ENCODE data around the gene OXT. TPM values are rescaled to one million over a fixed set of nuclear protein-coding genes. Genes with fewer than 3 reads are reported as not detected.
A peak's percentile ranks its signal among the peaks of the same experiment; 100 is the strongest.

The OXT gene
- total RNA-seq, 2 experiments from 2014 or later = 0.40 TPM; not detected in 1

GRCh38 chr20:3041854-3042409 lies 29.5 kb upstream of the OXT start:
- ChIA-PET POLR2A (no interaction called here), CTCF (interaction anchor here (0.6 to 1.7 kb wide), 3 partner anchors 12 to 353 kb away, joined by 3 to 8 read pairs (median 6); no protein-coding TSS in a partner anchor)
- H3K4me3 Mint-ChIP-seq = no peak overlapping the region
- no peaks in the 10 kb centered on the region for H3K27me3 Mint-ChIP-seq
- intact Hi-C loops (cut with DNase I, micrococcal nuclease) = no loop called here
- peaks cover 20% of the 10 kb centered on the region for H3K36me3 Mint-ChIP-seq (ENCODE audit: low read depth)
- peak; percentile 8 for DNase-seq
- H3K4me1 Mint-ChIP-seq = peaks cover 9% of the 10 kb centered on the region
- H3K27ac Mint-ChIP-seq = peak overlapping the region; percentile 4
- H3K9me3 Mint-ChIP-seq (ENCODE audit: low read depth) = no peaks in the 10 kb centered on the region
- ATAC-seq = no peak

GRCh38 chr20:3042625-3043024 lies 28.8 kb upstream of the OXT start:
- Mint-ChIP-seq H3K9me3 (ENCODE audit: low read depth) (no peaks in the 10 kb centered on the region), H3K27ac (no peak overlapping the region), H3K4me1 (peaks cover 12% of the 10 kb centered on the region), H3K4me3 (no peak overlapping the region), H3K36me3 (ENCODE audit: low read depth) (peaks cover 26% of the 10 kb centered on the region), H3K27me3 (no peaks in the 10 kb centered on the region)
- DNase-seq (no peak), ATAC-seq (no peak)
- ChIA-PET CTCF (interaction anchor here (0.6 to 1.7 kb wide), 4 partner anchors 11 to 354 kb away, joined by 3 to 8 read pairs (median 4); no protein-coding TSS in a partner anchor), POLR2A (no interaction called here)
- intact Hi-C loops (cut with DNase I, micrococcal nuclease) = no loop called here

GRCh38 chr20:3043322-3043721 lies 28.1 kb upstream of the OXT start, which contains the start of gene GNRH2:
TSS of gene GNRH2 (plus strand) at chr20:3043622. CDS start at chr20:3044415, 793 bp downstream.
- Mint-ChIP-seq H3K4me1 (peaks cover 17% of the 10 kb centered on the region), H3K27me3 (no peaks in the 10 kb centered on the region), H3K36me3 (ENCODE audit: low read depth) (peaks cover 29% of the 10 kb centered on the region), H3K9me3 (ENCODE audit: low read depth) (no peaks in the 10 kb centered on the region), H3K27ac (peak within 1 kb of the TSS; percentile 53), H3K4me3 (peak within 1 kb of the TSS; percentile 16)
- ATAC-seq (no peak), DNase-seq (no peak)
- intact Hi-C loops (cut with DNase I, micrococcal nuclease) = no loop called here
- CTCF ChIA-PET = interaction anchor here (0.6 to 1.7 kb wide), 3 partner anchors 11 to 355 kb away, joined by 3 to 8 read pairs (median 3); no protein-coding TSS in a partner anchor
- POLR2A ChIA-PET = interaction anchor here (0.7 kb wide), 1 partner anchor 10 kb away, joined by 4 read pairs; no protein-coding TSS in a partner anchor

GRCh38 chr20:3044336-3044965 lies 27.0 kb upstream of the OXT start:
- Mint-ChIP-seq H3K4me3 (peak overlapping the region; percentile 89), H3K27ac (no peak overlapping the region), H3K36me3 (ENCODE audit: low read depth) (peaks cover 33% of the 10 kb centered on the region)

GRCh38 chr20:3045042-3045815 lies 26.2 kb upstream of the OXT start:
- peak overlapping the region; percentile 89 for H3K4me3 Mint-ChIP-seq
- H3K27me3 Mint-ChIP-seq = no peaks in the 10 kb centered on the region
- peak overlapping the region; percentile 85 for H3K27ac Mint-ChIP-seq
- H3K9me3 Mint-ChIP-seq (ENCODE audit: low read depth) = no peaks in the 10 kb centered on the region
- peak; percentile 27 for ATAC-seq
- H3K4me1 Mint-ChIP-seq = peaks cover 20% of the 10 kb centered on the region
- ChIA-PET POLR2A (interaction anchor here (0.6 to 1.5 kb wide), 3 partner anchors 30 to 62 kb away, joined by 3 to 13 read pairs (median 7); no protein-coding TSS in a partner anchor), CTCF (interaction anchor here (1.2 kb wide), 1 partner anchor 8 kb away, joined by 4 read pairs; no protein-coding TSS in a partner anchor)
- peaks cover 40% of the 10 kb centered on the region for H3K36me3 Mint-ChIP-seq (ENCODE audit: low read depth)
- peak; percentile 74 for DNase-seq
- intact Hi-C loops (cut with DNase I, micrococcal nuclease) = loop anchor here (1.0 to 5.0 kb wide), 5 partner anchors 31 to 427 kb away; partner anchors contain the start of genes ATRN (in 1 of the 2), DDRGK1 (in 1 of the 2), FASTKD5 (in 1 of the 2) and UBOX5 (in 1 of the 2)

More at GRCh38 chr20:3044336-3044965, 27.0 kb upstream of the OXT start:
- H3K4me1 Mint-ChIP-seq = peaks cover 20% of the 10 kb centered on the region
- DNase-seq (no peak), ATAC-seq (no peak)
- no peaks in the 10 kb centered on the region for H3K27me3 Mint-ChIP-seq
- CTCF ChIA-PET = interaction anchor here (0.6 to 1.2 kb wide), 3 partner anchors 9 to 515 kb away, joined by 3 to 4 read pairs (median 4); no protein-coding TSS in a partner anchor
- no peaks in the 10 kb centered on the region for H3K9me3 Mint-ChIP-seq (ENCODE audit: low read depth)
- intact Hi-C loops (cut with DNase I, micrococcal nuclease) = no loop called here
- POLR2A ChIA-PET = interaction anchor here (1.2 kb wide), 1 partner anchor 29 kb away, joined by 13 read pairs; no protein-coding TSS in a partner anchor

- CTCF ChIA-PET = interaction anchor here (1.2 kb wide), 1 partner anchor 8 kb away, joined by 4 read pairs; no protein-coding TSS in a partner anchor
- peaks cover 41% of the 10 kb centered on the region for H3K36me3 Mint-ChIP-seq (ENCODE audit: low read depth)
- H3K4me3 Mint-ChIP-seq = peak within 1 kb of the TSS; percentile 89
- intact Hi-C loops (cut with DNase I, micrococcal nuclease) = loop anchor here (1.0 to 5.0 kb wide), 9 partner anchors 32 to 426 kb away; partner anchors contain the start of genes DDRGK1 (in 2 of the 2), FASTKD5 (in 2 of the 2), UBOX5 (in 2 of the 2) and ATRN (in 1 of the 2)
- DNase-seq = peak; percentile 92
- H3K27ac Mint-ChIP-seq = peak within 1 kb of the TSS; percentile 88
- peak; percentile 94 for ATAC-seq
- POLR2A ChIA-PET = interaction anchor here (1.2 to 1.5 kb wide), 2 partner anchors 31 to 34 kb away, joined by 7 to 13 read pairs; no protein-coding TSS in a partner anchor
- H3K9me3 Mint-ChIP-seq (ENCODE audit: low read depth) = no peaks in the 10 kb centered on the region
- no peaks in the 10 kb centered on the region for H3K27me3 Mint-ChIP-seq
- H3K4me1 Mint-ChIP-seq = peaks cover 27% of the 10 kb centered on the region
Measured at GRCh38 chr20:3045816-3046676, 25.4 kb upstream of the OXT start, which contains the start of gene MRPS26. TSS of gene MRPS26 (plus strand) at chr20:3046052. CDS start at chr20:3046069, 17 bp downstream.

GRCh38 chr20:3046677-3047462 lies 24.6 kb upstream of the OXT start:
- Mint-ChIP-seq H3K4me1 (peaks cover 27% of the 10 kb centered on the region), H3K27ac (peak overlapping the region; percentile 88), H3K9me3 (ENCODE audit: low read depth) (no peaks in the 10 kb centered on the region), H3K36me3 (ENCODE audit: low read depth) (peaks cover 41% of the 10 kb centered on the region), H3K27me3 (no peaks in the 10 kb centered on the region), H3K4me3 (peak overlapping the region; percentile 89)
- ATAC-seq = no peak
- ChIA-PET CTCF (no interaction called here), POLR2A (no interaction called here)
- no peak for DNase-seq
- intact Hi-C loops (cut with DNase I, micrococcal nuclease) = loop anchor here (1.0 to 5.0 kb wide), 8 partner anchors 35 to 425 kb away; partner anchors contain the start of genes DDRGK1 (in 2 of the 2), FASTKD5 (in 2 of the 2), UBOX5 (in 2 of the 2) and ATRN (in 1 of the 2)

GRCh38 chr20:3047486-3048419 lies 23.7 kb upstream of the OXT start:
- Mint-ChIP-seq H3K27me3 (no peaks in the 10 kb centered on the region), H3K4me3 (peak overlapping the region; percentile 89), H3K9me3 (ENCODE audit: low read depth) (no peaks in the 10 kb centered on the region), H3K27ac (peak overlapping the region; percentile 88), H3K36me3 (ENCODE audit: low read depth) (peaks cover 41% of the 10 kb centered on the region), H3K4me1 (peaks cover 27% of the 10 kb centered on the region)
- ChIA-PET CTCF (interaction anchor here (0.6 kb wide), 1 partner anchor 69 kb away, joined by 3 read pairs; no protein-coding TSS in a partner anchor), POLR2A (interaction anchor here (0.5 kb wide), 1 partner anchor 64 kb away, joined by 3 read pairs; no protein-coding TSS in a partner anchor)
- intact Hi-C loops (cut with DNase I, micrococcal nuclease) = loop anchor here (2.0 to 5.0 kb wide), 6 partner anchors 35 to 425 kb away; partner anchors contain the start of genes ATRN (in 1 of the 2), DDRGK1 (in 1 of the 2), DNAAF9 (in 1 of the 2) and FASTKD5 (in 1 of the 2)
- DNase-seq (no peak), ATAC-seq (no peak)
